ENCODE measurements around the gene ZNF316. TPM values are rescaled to one million over a fixed set of nuclear protein-coding genes. Genes with fewer than 3 reads are reported as not detected.

ZNF316 gene
- total and polyA plus RNA-seq, 10 donors, result 9.5 to 60.5 (median 44.2) TPM

- WGBS, 5 donors, result 67 to 78% (median 77%) methylated on average over 6 to 7 of the region's 7 CpGs
- TF ChIP-seq POLR2A (IDR thresholded peaks at IDR 0.05) (no peak), POLR2AphosphoS5 (IDR thresholded peaks at IDR 0.05) (no peak), CTCF (IDR thresholded peaks at IDR 0.05 in 8 of 11, conservative IDR thresholded peaks at IDR 0.05 in 3 of 11) (no peak)
- Histone ChIP-seq H3K27ac (no peak overlapping the region), H3K9me3 (no peaks in the 10 kb centered on the region), H3K4me3 (no peak overlapping the region), H3K27me3 (replicated peaks in 1 of 7) (peaks cover 0 to 35% (median 0%) of the 10 kb centered on the region in 7 donors), H3K36me3 (peaks cover 0 to 32% (median 18%) of the 10 kb centered on the region in 6 donors), H3K4me1 (peaks cover 4 to 28% (median 16%) of the 10 kb centered on the region in 6 donors)
- no peak for DNase-seq
- intact Hi-C loops (cut with DNase I; ENCODE audit: low total_unique reads), result no loop called here
These were observed 24.3 kb upstream of the ZNF316 start for GRCh38 chr7:6612819-6613218.

GRCh38 chr7:6613706-6614105, 23.4 kb upstream of the ZNF316 start:
- H3K9me3 ChIP-seq, result no peaks in the 10 kb centered on the region
- TF ChIP-seq POLR2AphosphoS5 (IDR thresholded peaks at IDR 0.05) (no peak), CTCF (IDR thresholded peaks at IDR 0.05 in 8 of 11, conservative IDR thresholded peaks at IDR 0.05 in 3 of 11) (no peak), POLR2A (IDR thresholded peaks at IDR 0.05) (no peak)
- peaks cover 0 to 23% (median 10%) of the 10 kb centered on the region in 6 donors for H3K36me3 ChIP-seq
- intact Hi-C loops (cut with DNase I; ENCODE audit: low total_unique reads), result no loop called here
- no peak overlapping the region for H3K27ac ChIP-seq
- DNase-seq, result no peak
- 30 to 67% (median 64%) methylated on average over 2 of the region's 2 CpGs for WGBS, 5 donors
- peaks cover 4 to 28% (median 16%) of the 10 kb centered on the region in 6 donors for H3K4me1 ChIP-seq
- H3K4me3 ChIP-seq, result no peak overlapping the region
- H3K27me3 ChIP-seq (replicated peaks in 1 of 7), result peaks cover 0 to 35% (median 0%) of the 10 kb centered on the region in 7 donors

DNA sequence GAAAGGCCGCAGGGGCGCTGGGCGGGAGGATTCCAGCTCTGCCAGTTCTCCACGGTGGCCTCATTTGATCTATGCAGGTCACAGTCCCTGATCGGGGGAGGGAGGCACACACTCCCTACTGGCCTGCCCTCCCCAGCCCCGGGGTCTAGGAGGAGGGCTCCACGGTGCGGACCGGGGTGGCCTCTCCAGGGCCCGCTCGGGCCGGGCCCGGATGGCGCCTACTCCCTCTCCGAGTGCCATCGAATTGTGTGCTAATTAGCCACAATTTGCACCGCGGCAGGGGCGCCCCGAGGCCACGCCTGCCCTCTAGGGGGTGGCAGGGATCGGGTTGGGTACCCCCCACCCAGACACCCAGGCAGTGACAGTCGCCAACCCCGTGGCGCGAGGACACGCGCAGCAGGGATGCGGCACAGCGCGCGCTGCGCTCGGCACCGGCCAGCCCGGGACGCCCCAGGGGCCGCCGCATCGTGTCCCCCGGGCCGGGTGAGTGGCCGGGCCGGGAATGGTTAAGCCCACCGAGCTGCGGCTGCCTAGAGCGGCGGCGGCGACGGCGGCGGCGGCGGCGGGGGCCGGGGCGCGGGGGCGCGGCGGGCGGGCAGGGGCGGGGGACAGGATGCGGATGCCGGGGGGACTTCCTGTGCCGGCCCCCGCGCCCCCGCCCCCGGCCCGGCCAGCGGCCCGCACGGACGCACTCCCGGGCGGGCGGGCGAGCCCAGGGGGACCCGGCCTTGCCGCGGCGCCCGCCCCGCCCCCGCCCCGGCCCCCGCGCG, 22.0 kb upstream of the ZNF316 start, which contains the start of gene ZNF853:
TSS of gene ZNF853 (plus strand) at position 658 of the 770 bp plus-strand sequence. CDS start 565 bp downstream, outside the sequence.
- Histone ChIP-seq H3K4me3 (peak within 1 kb of the TSS; percentile 51 to 84 (median 65)), H3K27ac (peak within 1 kb of the TSS in 6 of 8 donors; percentile 13 to 73 (median 44)), H3K36me3 (peaks cover 0 to 9% (median 0%) of the 10 kb centered on the region in 6 donors), H3K9me3 (no peaks in the 10 kb centered on the region), H3K27me3 (replicated peaks in 1 of 7) (peaks cover 0 to 35% (median 0%) of the 10 kb centered on the region in 7 donors), H3K4me1 (peaks cover 4 to 38% (median 21%) of the 10 kb centered on the region in 6 donors)
- WGBS, 5 donors, result 4 to 21% (median 8%) methylated on average over 11 to 91 of the region's 91 CpGs
- DNase-seq, result peak; percentile 81
- TF ChIP-seq POLR2AphosphoS5 (IDR thresholded peaks at IDR 0.05) (peak in 1 of 3 donors; percentile 20), CTCF (IDR thresholded peaks at IDR 0.05 in 8 of 11, conservative IDR thresholded peaks at IDR 0.05 in 3 of 11) (peak in 1 of 11 experiments; percentile 10), POLR2A (IDR thresholded peaks at IDR 0.05) (no peak)
- intact Hi-C loops (cut with DNase I; ENCODE audit: low total_unique reads), result no loop called here

All from spleen (tissue), 11 donors.